ENCODE measurements around the gene CALML5. TPM values are rescaled to one million over a fixed set of nuclear protein-coding genes. Genes with fewer than 3 reads are reported as not detected.

The CALML5 gene
- total and polyA plus RNA-seq, 2 of the 4 experiments (the other 2 are of a cell fraction): not detected

DNA sequence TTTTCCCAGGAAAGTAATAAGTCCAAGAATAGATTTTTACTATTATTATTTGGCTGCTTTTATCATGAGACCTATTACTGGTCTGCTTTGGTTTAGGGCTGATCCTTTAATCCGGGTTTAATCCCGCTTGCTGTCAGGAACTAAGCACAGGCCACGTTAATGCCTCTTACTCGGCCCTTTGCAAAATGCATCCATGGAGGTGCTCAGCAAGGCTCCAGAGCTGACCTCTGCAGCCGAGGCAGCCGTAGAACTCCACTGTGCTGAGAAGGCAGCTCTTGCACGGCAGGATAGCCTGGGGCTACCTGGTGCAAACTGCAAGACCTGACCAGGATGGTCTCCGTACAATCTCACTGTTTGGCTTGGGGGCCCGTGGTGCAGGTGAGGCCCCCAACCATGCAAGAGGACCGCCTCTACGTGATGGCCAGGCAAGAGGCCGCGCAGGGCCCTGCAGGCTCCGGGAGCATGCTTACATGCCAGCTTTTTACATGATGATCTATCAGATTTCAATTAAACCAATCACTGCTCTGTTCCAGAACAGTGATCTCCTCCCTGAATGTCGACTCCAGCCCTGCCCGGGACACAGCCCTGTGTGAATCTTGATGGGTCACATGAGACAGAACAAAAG is 15.0 kb upstream of the CALML5 start:
- Histone ChIP-seq H3K27me3 (ENCODE audit: control insufficient read depth, insufficient read depth, low read length) (peaks cover 27% of the 10 kb centered on the region), H2BK20ac (ENCODE audit: low read depth, low read length) (no peak overlapping the region), H4K8ac (ENCODE audit: low read depth in 2 of 2, low read length in 2 of 2) (no peak overlapping the region), H3K4me1 (ENCODE audit: control insufficient read depth, insufficient read depth, low read length) (no peaks in the 10 kb centered on the region), H2AFZ (replicated peaks; ENCODE audit: low read length, poor library complexity) (no peak overlapping the region), H3K4me3 (ENCODE audit: insufficient read depth, low read depth, low read length) (no peak overlapping the region), H4K5ac (ENCODE audit: low read depth, low read length) (no peak overlapping the region), H3K9me1 (ENCODE audit: insufficient read depth, low read length) (no peaks in the 10 kb centered on the region), H3K23ac (ENCODE audit: low read depth, low read length) (no peak overlapping the region), H3K27ac (ENCODE audit: insufficient read depth, low read length) (no peak overlapping the region), H2BK5ac (ENCODE audit: low read depth, low read length, poor library complexity, severe bottlenecking) (no peak overlapping the region), H3K4ac (ENCODE audit: low read depth, low read length) (no peak overlapping the region), H3K14ac (replicated peaks; ENCODE audit: low read depth, low read length) (no peak overlapping the region), H3K56ac (ENCODE audit: extremely low read depth, insufficient read depth, low read length) (no peak overlapping the region), H3K9me3 (ENCODE audit: control insufficient read depth, insufficient read depth, low read length) (no peaks in the 10 kb centered on the region), H4K20me1 (ENCODE audit: insufficient read depth, low read length) (no peaks in the 10 kb centered on the region), H2BK120ac (ENCODE audit: low read depth, low read length) (no peak overlapping the region), H2BK15ac (ENCODE audit: low read depth, low read length) (no peak overlapping the region), H4K91ac (ENCODE audit: insufficient read depth, low read depth, low read length) (no peak overlapping the region), H3K36me3 (ENCODE audit: control insufficient read depth, insufficient read depth, low read length) (no peaks in the 10 kb centered on the region), H3K18ac (ENCODE audit: low read depth, low read length) (no peak overlapping the region), H3K79me1 (ENCODE audit: low read depth in 1 of 2, low read length in 2 of 2) (no peaks in the 10 kb centered on the region), H3K9ac (ENCODE audit: low read depth, low read length) (no peak overlapping the region), H3K4me2 (ENCODE audit: low read depth, low read length) (no peak overlapping the region), H2AK9ac (replicated peaks; ENCODE audit: low read depth, low read length, poor library complexity) (no peak overlapping the region), H2AK5ac (ENCODE audit: low read depth, low read length) (no peak overlapping the region)
- no TSS peak for BruUV-seq (replicated peaks)
- POLR2A ChIA-PET (ENCODE audit: unreplicated experiment): no interaction called here
- in situ Hi-C loops (cut with MboI; ENCODE audit: low sequenced_read_pairs): no loop called here
- dilution Hi-C loops (cut with HindIII; ENCODE audit: low sequenced_read_pairs, unreplicated experiment): no loop called here
- WGBS, 2 experiments (ENCODE audit: extremely low coverage in 2 of 2, insufficient read length in 1 of 2): 75% methylated on average over 12 of the region's 16 CpGs; no CpG with 5 or more reads in 1 of the 2 experiments
- no peak for ATAC-seq (ENCODE audit: low read depth)
- no peak for TF ChIP-seq RAD21 (IDR thresholded peaks at IDR 0.05; ENCODE audit: low read length)
- TF ChIP-seq, protein P1, sequence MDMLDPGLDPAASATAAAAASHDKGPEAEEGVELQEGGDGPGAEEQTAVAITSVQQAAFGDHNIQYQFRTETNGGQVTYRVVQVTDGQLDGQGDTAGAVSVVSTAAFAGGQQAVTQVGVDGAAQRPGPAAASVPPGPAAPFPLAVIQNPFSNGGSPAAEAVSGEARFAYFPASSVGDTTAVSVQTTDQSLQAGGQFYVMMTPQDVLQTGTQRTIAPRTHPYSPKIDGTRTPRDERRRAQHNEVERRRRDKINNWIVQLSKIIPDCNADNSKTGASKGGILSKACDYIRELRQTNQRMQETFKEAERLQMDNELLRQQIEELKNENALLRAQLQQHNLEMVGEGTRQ (IDR thresholded peaks at IDR 0.05; ENCODE audit: low read depth, low read length): no peak
- TF ChIP-seq, protein P2, sequence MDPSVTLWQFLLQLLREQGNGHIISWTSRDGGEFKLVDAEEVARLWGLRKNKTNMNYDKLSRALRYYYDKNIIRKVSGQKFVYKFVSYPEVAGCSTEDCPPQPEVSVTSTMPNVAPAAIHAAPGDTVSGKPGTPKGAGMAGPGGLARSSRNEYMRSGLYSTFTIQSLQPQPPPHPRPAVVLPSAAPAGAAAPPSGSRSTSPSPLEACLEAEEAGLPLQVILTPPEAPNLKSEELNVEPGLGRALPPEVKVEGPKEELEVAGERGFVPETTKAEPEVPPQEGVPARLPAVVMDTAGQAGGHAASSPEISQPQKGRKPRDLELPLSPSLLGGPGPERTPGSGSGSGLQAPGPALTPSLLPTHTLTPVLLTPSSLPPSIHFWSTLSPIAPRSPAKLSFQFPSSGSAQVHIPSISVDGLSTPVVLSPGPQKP (IDR thresholded peaks at IDR 0.05; ENCODE audit: borderline replicate concordance, low read depth, low read length): no peak
- TF ChIP-seq RCOR1 (IDR thresholded peaks at IDR 0.05; ENCODE audit: insufficient replicate concordance, low read length): no peak
- CTCF ChIA-PET: no interaction called here
- DNase-seq: no peak
- intact Hi-C loops (cut with micrococcal nuclease): no loop called here

Measured in IMR-90 (cell line).